Occipital lobe (tissue), 2 donors: ENCODE data around the gene MAX. TPM values are rescaled to one million over a fixed set of nuclear protein-coding genes. Genes with fewer than 3 reads are reported as not detected.
"Not testable (repeated sequence)": the region's sequence is repeated elsewhere in the genome, so short reads cannot be mapped to it uniquely, and the experiment has no call there.

Experiments
- DNase-seq: peaks from one replicate; lab custom pipeline; 2025; lab: John Stamatoyannopoulos, UW
- total RNA-seq: library from RNA; depleted of rRNA; stranded (reverse); fragments of >200 nt; gene quantifications from one replicate; pipeline ENCODE4 v1.2.3, GENCODE V29; 2014

The MAX gene
- total RNA-seq, 1 donor from 2014 or later = 55.4 TPM

GRCh38 chr14:65104791-65105190 lies 2.5 kb upstream of the MAX start:
- DNase-seq = no peak

GRCh38 chr14:65103150-65103760 lies 938 bp upstream of the MAX start:
- no peak for DNase-seq

- DNase-seq = no peak
Measured at GRCh38 chr14:65101631-65102440, 481 bp downstream of the MAX start.

GRCh38 chr14:65100922-65101541 lies 1.3 kb downstream of the MAX start:
- no peak for DNase-seq

- DNase-seq = no peak
Measured at GRCh38 chr14:65098586-65098985, 3.7 kb downstream of the MAX start.

GRCh38 chr14:65096323-65097089 lies 5.8 kb downstream of the MAX start:
- DNase-seq = no peak

GRCh38 chr14:65095633-65096205 lies 6.6 kb downstream of the MAX start:
- no peak for DNase-seq

- no peak for DNase-seq
Measured at GRCh38 chr14:65092349-65092748, 10.0 kb downstream of the MAX start.

GRCh38 chr14:65087835-65088234 lies 14.5 kb downstream of the MAX start:
- not testable (repeated sequence) for DNase-seq

- DNase-seq = not testable (repeated sequence)
Measured at GRCh38 chr14:65086686-65087085, 15.6 kb downstream of the MAX start.

- no peak for DNase-seq
Measured at GRCh38 chr14:65084554-65085505, 17.5 kb downstream of the MAX start.

- DNase-seq = no peak
Measured at GRCh38 chr14:65082930-65083329, 19.4 kb downstream of the MAX start.

GRCh38 chr14:65080960-65081747 lies 21.2 kb downstream of the MAX start:
- no peak for DNase-seq

- DNase-seq = no peak
Measured at GRCh38 chr14:65079768-65080167, 22.5 kb downstream of the MAX start.

GRCh38 chr14:65079201-65079600 lies 23.1 kb downstream of the MAX start:
- DNase-seq = no peak

- no peak for DNase-seq
Measured at GRCh38 chr14:65077318-65077717, 25.0 kb downstream of the MAX start.

- no peak for DNase-seq
Measured at GRCh38 chr14:65075628-65076325, 26.5 kb downstream of the MAX start.

GRCh38 chr14:65074449-65075150 lies 27.7 kb downstream of the MAX start:
- no peak for DNase-seq
